Transverse colon (tissue), 4 donors: ENCODE measurements around the gene NSD1.

Experiments
- CTCF ChIP-seq, 5 experiments: fragments of 200-600 bp in 3 of 5; fragments of 450-650 bp in 2 of 5; sonication (generic) in 3 of 5; IDR thresholded peaks; 1 replicate in 2 of 5; 2 replicates in 3 of 5; pipeline ENCODE4 v1.5.1; 2016 to 2017; ENCODE audit warnings: antibody characterized with exemption in 5 of 5, inconsistent platforms in 3 of 5, mild to moderate bottlenecking in 2 of 5, moderate library complexity in 1 of 5
- EP300 ChIP-seq: sonication (generic); formaldehyde crosslinking; IDR thresholded peaks from one replicate; pipeline ENCODE4 v1.6.1; 2017; ENCODE audit warnings: antibody characterized with exemption, low read depth
- POLR2A ChIP-seq: fragments of 450-650 bp; IDR thresholded peaks from one replicate; pipeline ENCODE4 v1.6.1; 2016; ENCODE audit warnings: antibody characterized with exemption, mild to moderate bottlenecking, moderate library complexity
- POLR2AphosphoS5 ChIP-seq, 3 donors: sonication (generic); formaldehyde crosslinking; IDR thresholded peaks; one replicate each; pipeline ENCODE4 v1.6.1; 2016; ENCODE audit warnings: antibody characterized with exemption in 3 of 3

GRCh38 chr5:177295924-177296323 lies 162.4 kb downstream of the NSD1 start:
- TF ChIP-seq EP300 (no peak), CTCF (IDR thresholded peaks at IDR 0.05) (no peak), POLR2A (no peak), POLR2AphosphoS5 (IDR thresholded peaks at IDR 0.05) (no peak)
